Skeletal muscle satellite cell (primary cell): Measurements from ENCODE around the gene COX10.
A peak's percentile ranks its signal among the peaks of the same experiment; 100 is the strongest.

ENCODE experiments used
- H3K27me3 ChIP-seq: 2 replicates; pipeline ENCODE4 v1.7.0; 2013; ENCODE audit warnings: low read length; ENCODE audit not compliant: control insufficient read depth, insufficient read depth
- H3K36me3 ChIP-seq: 2 replicates; pipeline ENCODE4 v1.7.0; 2013; ENCODE audit warnings: mild to moderate bottlenecking, control low read depth, low read length; ENCODE audit not compliant: insufficient read depth
- H3K4me1 ChIP-seq: 2 replicates; pipeline ENCODE4 v1.7.0; 2013; ENCODE audit warnings: low read length; ENCODE audit not compliant: control insufficient read depth, insufficient read depth
- H3K4me2 ChIP-seq: 2 replicates; pipeline ENCODE4 v1.7.0; 2013; ENCODE audit warnings: mild to moderate bottlenecking, low read length
- H3K4me3 ChIP-seq: 2 replicates; pipeline ENCODE4 v1.7.0; 2013; ENCODE audit warnings: low read length
- H3K9ac ChIP-seq: 2 replicates; pipeline ENCODE4 v1.7.0; 2013; ENCODE audit warnings: mild to moderate bottlenecking, low read depth, low read length, moderate library complexity
- H3K9me3 ChIP-seq: replicated peaks from 2 replicates; pipeline ENCODE4 v1.7.0; 2013; ENCODE audit warnings: mild to moderate bottlenecking, control low read depth, low read length

The COX10 gene

DNA sequence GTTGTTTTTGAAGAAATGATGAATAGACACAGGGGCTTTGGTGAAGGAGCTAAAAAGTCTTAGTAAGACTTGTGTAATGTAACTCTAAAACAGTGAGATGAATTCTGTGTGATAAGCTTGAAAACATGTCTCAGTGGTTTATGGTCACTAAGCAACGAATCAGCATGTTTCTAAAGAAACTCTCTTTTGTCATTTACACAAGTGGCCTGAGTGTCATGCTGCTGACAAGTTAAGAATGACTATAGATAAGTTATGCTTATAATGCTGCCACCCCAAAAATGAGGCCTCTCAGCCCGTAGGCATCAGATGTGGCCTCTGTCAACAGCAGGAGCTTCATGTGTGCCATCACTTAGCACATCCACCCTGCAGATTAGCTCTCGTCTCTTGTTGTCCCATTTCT is 8.7 kb downstream of the COX10 start:
- Histone ChIP-seq H3K27me3 (no peaks in the 10 kb centered on the region), H3K4me1 (no peaks in the 10 kb centered on the region), H3K9ac (no peak overlapping the region), H3K4me3 (no peak overlapping the region), H3K36me3 (peaks cover 25% of the 10 kb centered on the region), H3K4me2 (no peak overlapping the region), H3K9me3 (no peaks in the 10 kb centered on the region)

DNA sequence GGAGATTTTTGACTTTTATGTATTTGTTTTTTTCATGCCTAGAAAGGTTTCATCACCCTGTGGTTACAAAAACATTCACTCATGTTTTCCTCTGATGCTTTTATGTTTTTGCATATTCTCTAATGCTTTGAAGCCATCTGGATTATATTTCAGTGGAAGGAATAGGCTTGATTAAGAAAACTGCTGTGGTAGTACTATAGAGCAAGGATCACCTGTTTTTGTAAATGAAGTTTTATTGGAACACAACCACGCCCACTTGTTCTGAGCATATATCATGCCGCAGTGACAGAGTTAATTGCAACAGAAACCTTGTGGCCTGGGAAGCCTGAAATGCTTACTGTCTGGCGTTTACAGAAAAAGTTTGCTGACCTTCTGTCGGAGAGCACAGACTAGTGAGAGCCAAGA is 11.5 kb downstream of the COX10 start:
- no peak overlapping the region for H3K4me3 ChIP-seq
- H3K36me3 ChIP-seq = peaks cover 18% of the 10 kb centered on the region
- H3K9ac ChIP-seq = no peak overlapping the region
- H3K27me3 ChIP-seq = no peaks in the 10 kb centered on the region
- H3K4me1 ChIP-seq = no peaks in the 10 kb centered on the region
- H3K9me3 ChIP-seq = no peaks in the 10 kb centered on the region
- H3K4me2 ChIP-seq = no peak overlapping the region

DNA sequence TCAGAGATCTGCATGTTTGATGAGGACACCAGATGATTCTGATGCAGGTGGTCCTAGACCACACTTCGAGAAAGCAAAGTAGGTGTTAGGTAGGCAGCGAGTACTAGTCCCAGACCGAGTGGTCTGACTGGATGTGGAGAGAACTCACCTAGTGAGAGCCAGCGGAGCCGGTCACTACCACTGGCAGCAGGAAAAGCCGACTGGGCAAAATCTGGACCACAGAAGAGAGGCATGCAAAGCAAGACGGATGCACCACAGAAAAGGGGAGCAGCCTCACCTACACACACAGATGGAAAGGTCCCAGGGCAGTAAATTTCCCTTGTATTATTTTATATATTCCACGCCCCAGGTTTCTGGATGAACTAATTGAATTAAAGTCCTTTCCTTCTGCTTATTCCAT is 13.5 kb downstream of the COX10 start:
- no peak overlapping the region for H3K4me2 ChIP-seq

DNA sequence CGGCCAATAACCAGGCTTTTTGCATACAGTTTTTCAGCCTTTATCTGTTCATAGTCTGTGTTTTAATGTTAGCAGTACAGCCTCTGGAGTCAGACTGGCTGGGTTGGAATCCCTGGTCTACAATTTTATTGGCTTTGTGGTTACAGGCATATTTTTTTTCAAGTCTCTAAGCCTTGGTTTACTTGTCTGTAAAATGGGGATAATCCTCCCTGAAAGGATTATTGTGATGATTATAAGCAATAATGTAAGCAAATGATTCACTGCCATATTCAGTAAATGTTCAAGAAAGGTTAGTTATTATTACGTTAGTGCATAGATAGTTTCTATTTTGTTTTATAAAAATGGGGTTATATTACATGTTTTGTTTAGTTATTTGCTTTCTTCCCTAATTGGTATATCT is 15.7 kb downstream of the COX10 start:
- H3K27me3 ChIP-seq = no peaks in the 10 kb centered on the region
- H3K4me1 ChIP-seq = no peaks in the 10 kb centered on the region
- H3K9ac ChIP-seq = no peak overlapping the region
- no peak overlapping the region for H3K4me2 ChIP-seq
- H3K4me3 ChIP-seq = no peak overlapping the region
- H3K36me3 ChIP-seq = no peaks in the 10 kb centered on the region
- H3K9me3 ChIP-seq = no peaks in the 10 kb centered on the region

More for the DNA sequence above, 13.5 kb downstream of the COX10 start:
- Histone ChIP-seq H3K9ac (no peak overlapping the region), H3K27me3 (no peaks in the 10 kb centered on the region), H3K4me3 (no peak overlapping the region), H3K36me3 (peaks cover 4% of the 10 kb centered on the region), H3K4me1 (no peaks in the 10 kb centered on the region), H3K9me3 (no peaks in the 10 kb centered on the region)

DNA sequence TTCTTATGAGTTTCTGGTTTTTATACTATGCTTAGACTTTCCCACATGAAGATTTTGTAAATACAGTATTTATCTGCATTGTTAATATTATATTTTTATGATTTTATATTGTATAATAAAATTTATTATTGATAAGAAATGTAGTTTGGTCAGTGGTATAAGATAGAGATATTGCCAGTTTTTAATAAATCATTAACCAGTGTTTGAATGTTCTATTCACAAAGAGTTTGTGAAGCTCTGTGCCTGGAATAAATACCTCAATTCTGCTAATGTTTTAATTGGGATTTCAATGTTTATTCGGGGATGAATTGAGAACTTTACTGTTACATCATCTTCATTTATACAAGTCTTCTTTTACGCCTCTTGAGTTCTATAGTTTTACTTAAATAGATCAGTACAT is 16.9 kb downstream of the COX10 start:
- Histone ChIP-seq H3K4me2 (no peak overlapping the region), H3K27me3 (no peaks in the 10 kb centered on the region), H3K4me1 (peaks cover 4% of the 10 kb centered on the region), H3K36me3 (no peaks in the 10 kb centered on the region), H3K4me3 (no peak overlapping the region), H3K9me3 (no peaks in the 10 kb centered on the region), H3K9ac (no peak overlapping the region)

DNA sequence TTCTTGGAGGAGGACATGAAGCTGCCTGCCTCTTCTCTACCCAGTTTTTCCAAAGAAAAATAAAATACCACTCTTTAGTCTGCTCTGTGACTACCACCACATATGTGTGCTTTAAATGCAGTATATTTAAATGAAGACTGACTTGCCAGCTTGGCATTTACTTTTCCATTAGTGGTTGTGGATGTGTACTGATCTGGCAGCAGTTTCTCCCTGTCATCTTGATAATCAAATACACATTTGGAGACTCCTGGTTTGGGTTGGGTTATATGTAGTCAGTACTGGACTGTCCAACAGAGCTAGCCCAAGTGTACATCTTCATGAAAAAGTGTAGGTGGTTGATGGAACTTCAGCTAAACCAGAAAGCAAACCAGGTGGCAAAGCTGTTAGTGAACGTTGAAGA is 19.9 kb downstream of the COX10 start:
- no peaks in the 10 kb centered on the region for H3K36me3 ChIP-seq

DNA sequence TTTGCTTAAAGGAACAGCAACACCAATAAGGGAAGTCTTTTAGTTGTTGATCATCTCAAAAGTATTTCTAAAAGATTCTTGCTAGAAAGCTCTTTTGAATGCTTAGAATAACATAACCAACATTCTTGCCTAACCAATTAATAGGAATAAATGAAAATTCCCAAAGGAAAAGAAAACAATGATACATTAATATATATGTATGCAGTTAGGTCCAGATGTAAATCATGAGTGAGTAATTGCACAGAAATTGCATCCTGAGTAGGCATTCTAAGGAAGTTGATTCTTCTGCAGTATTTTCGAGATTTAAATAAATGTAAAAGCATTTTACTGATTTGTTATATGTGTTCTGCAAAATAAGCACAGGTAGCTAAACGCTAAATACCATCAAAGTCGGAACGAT is 22.1 kb downstream of the COX10 start:
- Histone ChIP-seq H3K9me3 (no peaks in the 10 kb centered on the region), H3K9ac (no peak overlapping the region), H3K4me1 (peaks cover 12% of the 10 kb centered on the region), H3K36me3 (no peaks in the 10 kb centered on the region), H3K4me2 (peak overlapping the region; percentile 40), H3K27me3 (no peaks in the 10 kb centered on the region), H3K4me3 (no peak overlapping the region)

More for the DNA sequence above, 19.9 kb downstream of the COX10 start:
- H3K4me1 ChIP-seq = peaks cover 12% of the 10 kb centered on the region
- no peaks in the 10 kb centered on the region for H3K9me3 ChIP-seq
- no peak overlapping the region for H3K4me3 ChIP-seq
- H3K4me2 ChIP-seq = no peak overlapping the region
- no peaks in the 10 kb centered on the region for H3K27me3 ChIP-seq
- no peak overlapping the region for H3K9ac ChIP-seq

DNA sequence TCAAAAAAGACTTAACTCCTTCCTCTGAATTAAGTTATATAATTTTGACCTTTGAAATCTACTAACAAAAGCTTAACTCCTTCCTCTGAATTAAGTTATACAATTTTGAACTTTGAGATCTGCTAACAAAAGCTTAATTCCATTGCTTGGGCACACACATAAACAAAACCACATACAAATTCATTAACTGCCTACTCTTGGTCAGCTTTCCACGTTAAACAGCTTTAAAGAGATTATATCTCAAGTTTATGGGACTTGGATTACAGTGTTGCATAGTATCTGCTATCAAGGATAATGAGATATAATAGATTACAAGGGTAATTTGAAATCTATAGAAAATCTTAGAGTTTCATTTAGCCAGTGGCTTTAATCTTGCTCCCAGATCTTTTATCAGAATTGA is 23.5 kb downstream of the COX10 start:
- Histone ChIP-seq H3K9me3 (no peaks in the 10 kb centered on the region), H3K4me3 (no peak overlapping the region), H3K36me3 (no peaks in the 10 kb centered on the region), H3K4me2 (no peak overlapping the region), H3K9ac (no peak overlapping the region), H3K27me3 (no peaks in the 10 kb centered on the region), H3K4me1 (peaks cover 12% of the 10 kb centered on the region)

DNA sequence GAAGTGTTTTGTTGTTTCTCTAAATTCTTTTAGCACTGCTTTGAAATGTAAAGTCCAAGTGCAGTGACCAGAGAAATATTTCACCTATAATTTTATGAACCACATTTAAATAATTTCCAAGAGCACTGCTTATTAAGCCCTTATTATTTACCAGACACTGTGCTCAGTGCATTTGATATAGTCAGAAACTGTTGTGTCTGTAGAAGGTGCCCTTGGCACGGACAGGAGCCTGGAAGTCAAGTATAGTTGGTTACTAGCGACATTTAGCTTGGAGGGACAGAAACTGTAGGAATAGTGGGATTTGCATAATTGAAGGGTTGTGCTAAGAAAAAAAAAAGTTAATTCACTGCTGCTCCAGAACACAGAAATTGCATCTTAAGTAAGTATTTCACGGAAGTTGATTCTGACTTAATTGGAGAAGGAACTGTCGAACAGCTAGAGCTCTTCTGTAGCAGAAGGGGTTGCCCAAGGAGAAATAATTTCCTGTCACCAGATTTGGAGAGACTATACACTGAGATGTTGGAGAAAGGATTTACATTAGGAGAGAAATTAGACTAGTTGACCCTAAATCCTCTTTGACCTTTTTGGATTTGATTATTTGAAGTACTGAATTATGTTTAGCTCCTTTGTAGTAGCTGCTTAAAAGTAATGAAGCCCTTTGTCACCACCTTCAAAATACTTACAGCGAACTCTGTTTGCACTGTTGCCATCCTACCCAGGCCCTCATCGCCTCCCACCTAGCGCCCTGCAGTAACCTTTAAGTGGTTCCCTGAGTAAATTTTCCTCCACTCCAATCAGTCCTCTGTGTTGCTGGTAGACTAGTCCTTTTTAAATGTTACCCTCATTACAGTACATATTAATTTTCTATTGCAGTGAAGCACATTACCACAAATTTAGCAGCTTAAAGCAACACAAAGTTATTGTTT is 25.6 kb downstream of the COX10 start:
- Histone ChIP-seq H3K36me3 (no peaks in the 10 kb centered on the region), H3K27me3 (no peaks in the 10 kb centered on the region), H3K4me2 (no peak overlapping the region), H3K9me3 (no peaks in the 10 kb centered on the region), H3K9ac (no peak overlapping the region), H3K4me1 (peaks cover 12% of the 10 kb centered on the region), H3K4me3 (no peak overlapping the region)

DNA sequence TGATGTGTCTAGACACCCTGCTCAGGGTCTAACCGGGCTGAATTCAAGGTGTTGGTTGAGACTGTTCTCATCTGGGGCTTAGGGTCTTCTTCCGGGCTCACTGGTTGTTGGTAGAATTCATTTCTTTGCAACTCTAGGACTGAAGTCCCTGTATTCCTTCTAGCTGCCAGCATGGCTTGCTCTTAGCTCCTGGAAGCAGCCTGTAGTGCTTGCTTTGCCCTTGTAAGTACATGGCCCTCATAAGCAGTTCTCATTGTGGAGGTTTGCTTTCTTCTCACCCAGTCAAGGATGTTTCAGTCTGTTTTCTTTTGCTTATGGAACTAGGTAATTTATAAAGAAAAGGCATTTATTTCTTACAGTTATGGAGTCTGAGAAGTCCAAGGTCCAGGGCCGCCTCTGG is 26.3 kb downstream of the COX10 start:
- Histone ChIP-seq H3K4me2 (no peak overlapping the region), H3K9ac (no peak overlapping the region), H3K4me3 (no peak overlapping the region), H3K36me3 (no peaks in the 10 kb centered on the region), H3K4me1 (peaks cover 12% of the 10 kb centered on the region), H3K27me3 (no peaks in the 10 kb centered on the region), H3K9me3 (no peaks in the 10 kb centered on the region)

DNA sequence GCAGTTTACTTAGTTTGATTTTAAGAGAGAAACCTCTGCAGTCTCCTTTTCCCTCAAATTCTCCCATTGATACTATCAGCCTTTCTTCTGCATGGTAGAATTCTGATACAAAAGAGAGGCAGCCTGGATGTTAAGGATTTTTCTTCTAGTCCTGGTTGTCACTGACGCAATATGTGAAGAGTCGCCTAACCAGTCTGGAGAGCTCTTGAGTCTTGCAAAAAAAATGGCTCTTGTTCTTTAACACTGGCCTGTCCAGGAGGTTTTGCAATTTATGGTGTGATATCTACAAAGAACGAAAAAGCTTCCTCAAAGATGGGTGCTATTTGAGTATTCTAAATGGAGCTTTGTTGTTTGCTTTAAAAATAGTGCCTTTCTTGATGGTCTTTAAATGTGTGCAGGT is 28.9 kb downstream of the COX10 start:
- no peak overlapping the region for H3K4me3 ChIP-seq
- H3K4me1 ChIP-seq = no peaks in the 10 kb centered on the region
- no peaks in the 10 kb centered on the region for H3K27me3 ChIP-seq
- H3K9me3 ChIP-seq = no peaks in the 10 kb centered on the region
- no peak overlapping the region for H3K4me2 ChIP-seq
- H3K9ac ChIP-seq = no peak overlapping the region
- no peaks in the 10 kb centered on the region for H3K36me3 ChIP-seq

DNA sequence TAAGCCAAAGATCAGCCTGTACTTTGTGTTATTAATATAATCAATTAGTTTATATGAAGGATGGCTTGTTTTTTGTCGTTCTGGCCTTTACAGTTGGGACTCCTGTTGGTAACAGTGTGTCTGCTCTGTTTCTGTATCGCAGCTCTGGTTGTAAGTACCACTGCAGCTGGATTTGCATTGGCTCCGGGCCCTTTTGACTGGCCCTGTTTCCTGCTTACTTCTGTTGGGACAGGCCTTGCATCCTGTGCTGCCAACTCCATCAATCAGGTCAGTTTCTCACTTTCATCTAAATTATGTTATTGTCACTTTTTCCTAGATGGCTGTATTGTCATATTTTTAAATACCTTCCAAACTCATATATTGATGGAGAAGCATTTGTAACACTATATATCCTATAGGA is 32.7 kb downstream of the COX10 start:
- H3K4me3 ChIP-seq = no peak overlapping the region
- no peaks in the 10 kb centered on the region for H3K4me1 ChIP-seq
- no peaks in the 10 kb centered on the region for H3K9me3 ChIP-seq
- no peak overlapping the region for H3K9ac ChIP-seq
- no peak overlapping the region for H3K4me2 ChIP-seq
- no peaks in the 10 kb centered on the region for H3K36me3 ChIP-seq
- H3K27me3 ChIP-seq = no peaks in the 10 kb centered on the region
